GM10266 (cell line): Measurements from ENCODE around the gene BLZF1.
A peak's percentile ranks its signal among the peaks of the same experiment; 100 is the strongest.

ENCODE experiments used
- DNase-seq: peaks from one replicate; pipeline ENCODE4 v3.0.0; 2012; ENCODE audit errors: extremely low spot score
- CTCF ChIP-seq: IDR thresholded peaks from 2 replicates; pipeline ENCODE4 v1.5.1; 2012; ENCODE audit warnings: mild to moderate bottlenecking, low read depth; ENCODE audit not compliant: control insufficient read depth, insufficient read depth; ENCODE audit errors: missing control alignments

BLZF1 gene

GRCh38 chr1:169427081-169427641 lies 59.2 kb downstream of the BLZF1 start, which contains the start of gene CCDC181:
TSS of gene CCDC181 (minus strand) at chr1:169427474. CDS start at chr1:169424927, 2,547 bp downstream.
- DNase-seq: peak; percentile 54
- TF ChIP-seq CTCF: no peak
